Right renal cortex interstitium (tissue), 3 donors: Measurements from ENCODE around the gene ADGRE3. TPM values are rescaled to one million over a fixed set of nuclear protein-coding genes. Genes with fewer than 3 reads are reported as not detected.

Experiments used
- DNase-seq, 3 donors: peaks; one replicate each; pipeline ENCODE4 v3.0.0-alpha.2; 2013; ENCODE audit warnings: low read depth in 3 of 3, low spot score in 2 of 3
- polyA plus RNA-seq, 3 donors: library from polyadenylated mRNA; unstranded; fragments of 120-200 nt; gene quantifications; one replicate each; pipeline ENCODE4 v1.2.1, GENCODE V29; 2013; ENCODE audit not compliant: insufficient read length in 3 of 3

ADGRE3 gene, protein sequence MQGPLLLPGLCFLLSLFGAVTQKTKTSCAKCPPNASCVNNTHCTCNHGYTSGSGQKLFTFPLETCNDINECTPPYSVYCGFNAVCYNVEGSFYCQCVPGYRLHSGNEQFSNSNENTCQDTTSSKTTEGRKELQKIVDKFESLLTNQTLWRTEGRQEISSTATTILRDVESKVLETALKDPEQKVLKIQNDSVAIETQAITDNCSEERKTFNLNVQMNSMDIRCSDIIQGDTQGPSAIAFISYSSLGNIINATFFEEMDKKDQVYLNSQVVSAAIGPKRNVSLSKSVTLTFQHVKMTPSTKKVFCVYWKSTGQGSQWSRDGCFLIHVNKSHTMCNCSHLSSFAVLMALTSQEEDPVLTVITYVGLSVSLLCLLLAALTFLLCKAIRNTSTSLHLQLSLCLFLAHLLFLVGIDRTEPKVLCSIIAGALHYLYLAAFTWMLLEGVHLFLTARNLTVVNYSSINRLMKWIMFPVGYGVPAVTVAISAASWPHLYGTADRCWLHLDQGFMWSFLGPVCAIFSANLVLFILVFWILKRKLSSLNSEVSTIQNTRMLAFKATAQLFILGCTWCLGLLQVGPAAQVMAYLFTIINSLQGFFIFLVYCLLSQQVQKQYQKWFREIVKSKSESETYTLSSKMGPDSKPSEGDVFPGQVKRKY
- polyA plus RNA-seq, result under 1 TPM in 2 of 3 donors, not detected in 1; 0.11 to 0.20 TPM

DNA sequence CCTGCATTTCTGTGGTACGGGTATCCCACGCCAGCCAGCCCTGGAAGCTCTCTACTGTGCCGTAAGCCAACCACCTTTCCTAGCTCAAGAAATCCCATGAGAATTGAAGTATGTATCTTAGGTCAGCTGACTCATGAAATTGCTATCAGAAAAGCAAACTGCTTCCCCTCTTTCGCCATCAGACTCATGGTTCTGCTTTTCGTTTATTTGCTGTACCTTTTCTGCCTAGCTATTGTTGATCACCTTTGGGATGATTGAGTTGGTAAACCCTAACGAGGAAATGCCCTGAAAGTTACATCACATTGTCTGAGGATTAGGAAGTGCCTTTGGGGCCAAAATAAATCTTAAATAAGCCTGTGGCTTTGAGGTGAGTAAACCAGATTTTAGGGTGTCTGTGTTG is at the start of gene ADGRE3:
ADGRE3 (minus strand) TSS at position 81 of the 400 bp plus-strand sequence; CDS start at position 7, 74 bp downstream.
- DNase-seq, result no peak

DNA sequence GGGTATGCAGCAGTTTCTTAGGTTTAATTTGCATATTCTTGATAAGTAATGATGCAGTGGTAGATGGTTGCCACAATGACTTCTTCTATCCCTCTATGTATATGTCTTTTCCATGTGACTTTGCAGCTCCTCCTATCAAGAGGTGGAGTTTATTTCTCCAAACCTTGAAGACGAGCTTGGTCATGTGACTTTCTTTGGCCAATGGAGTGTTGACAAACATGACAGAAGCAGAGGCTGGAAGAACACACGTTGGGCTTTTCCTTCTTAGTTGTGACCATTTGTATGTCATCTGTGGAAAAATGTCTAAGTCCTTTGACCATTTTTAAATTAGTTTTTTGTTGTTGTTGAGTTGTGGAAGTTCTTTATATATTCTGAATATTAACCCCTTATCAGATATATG is 47.5 kb upstream of the ADGRE3 start:
- no peak for DNase-seq

DNA sequence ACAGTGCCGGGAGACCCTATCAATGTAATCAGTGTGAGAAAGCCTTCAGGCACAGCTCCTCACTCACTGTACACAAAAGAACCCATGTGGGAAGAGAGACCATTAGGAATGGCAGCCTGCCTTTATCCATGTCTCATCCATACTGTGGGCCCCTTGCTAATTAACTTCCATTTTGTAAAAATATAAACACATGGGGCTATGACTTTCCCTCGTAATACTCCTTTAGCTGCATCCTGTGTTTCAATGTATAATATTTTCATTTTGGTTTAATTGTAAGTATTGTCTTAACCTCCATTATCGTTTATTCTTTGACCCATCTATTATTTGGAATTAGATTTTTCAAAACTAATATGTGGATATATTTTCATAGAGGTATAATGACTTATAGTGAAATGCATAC is 44.5 kb upstream of the ADGRE3 start:
- no peak for DNase-seq

DNA sequence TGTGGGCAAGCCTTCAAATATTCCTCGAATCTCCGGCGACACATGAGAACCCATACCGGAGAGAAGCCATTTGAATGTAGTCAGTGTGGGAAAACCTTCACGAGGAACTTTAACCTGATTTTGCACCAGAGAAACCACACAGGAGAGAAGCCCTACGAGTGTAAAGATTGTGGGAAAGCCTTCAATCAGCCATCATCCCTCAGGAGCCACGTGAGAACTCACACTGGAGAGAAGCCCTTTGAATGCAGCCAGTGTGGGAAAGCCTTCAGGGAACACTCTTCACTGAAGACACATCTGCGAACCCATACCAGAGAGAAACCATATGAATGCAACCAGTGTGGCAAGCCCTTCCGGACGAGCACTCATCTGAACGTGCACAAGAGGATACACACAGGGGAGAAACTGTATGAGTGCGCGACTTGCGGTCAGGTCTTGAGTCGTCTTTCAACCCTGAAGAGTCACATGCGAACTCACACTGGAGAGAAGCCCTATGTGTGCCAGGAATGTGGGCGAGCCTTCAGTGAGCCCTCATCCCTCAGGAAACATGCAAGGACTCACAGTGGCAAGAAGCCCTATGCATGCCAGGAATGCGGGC is 44.0 kb upstream of the ADGRE3 start:
- no peak for DNase-seq

DNA sequence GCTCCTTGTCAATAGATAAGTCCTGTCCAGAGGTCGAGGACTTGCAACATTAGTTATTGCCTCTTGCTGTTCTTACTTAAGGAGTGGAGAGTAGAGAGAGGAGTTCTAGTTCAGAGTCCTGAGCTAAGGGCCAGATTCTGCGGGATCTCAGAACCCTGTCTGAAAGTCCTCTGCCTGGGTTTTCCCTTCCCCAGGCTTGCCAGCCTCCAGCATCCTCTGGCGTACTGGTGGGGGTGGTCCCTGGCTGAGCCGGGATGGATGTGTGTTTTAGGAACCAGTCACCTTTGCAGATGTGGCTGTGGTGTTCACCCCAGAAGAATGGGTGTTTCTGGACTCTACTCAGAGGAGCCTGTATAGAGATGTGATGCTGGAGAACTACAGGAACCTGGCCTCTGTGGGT is 41.2 kb upstream of the ADGRE3 start:
- no peak for DNase-seq

DNA sequence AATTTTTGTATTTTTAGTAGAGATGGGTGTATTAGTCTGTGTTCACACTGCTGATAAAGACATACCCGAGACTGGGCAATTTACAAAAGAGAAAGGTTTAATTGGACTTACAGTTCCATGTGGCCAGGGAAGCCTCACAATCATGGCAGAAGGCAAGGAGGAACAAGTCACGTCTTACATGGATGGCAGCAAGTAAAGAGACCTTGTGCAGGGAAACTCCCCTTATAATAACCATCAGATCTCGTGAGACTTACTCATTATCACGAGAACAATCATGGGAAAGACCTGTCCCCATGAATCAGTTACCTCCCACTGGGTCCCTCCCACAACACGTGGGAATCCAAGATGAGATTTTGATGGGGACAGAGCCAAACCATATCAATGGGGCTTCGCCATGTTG is 29.8 kb upstream of the ADGRE3 start:
- DNase-seq, result no peak

DNA sequence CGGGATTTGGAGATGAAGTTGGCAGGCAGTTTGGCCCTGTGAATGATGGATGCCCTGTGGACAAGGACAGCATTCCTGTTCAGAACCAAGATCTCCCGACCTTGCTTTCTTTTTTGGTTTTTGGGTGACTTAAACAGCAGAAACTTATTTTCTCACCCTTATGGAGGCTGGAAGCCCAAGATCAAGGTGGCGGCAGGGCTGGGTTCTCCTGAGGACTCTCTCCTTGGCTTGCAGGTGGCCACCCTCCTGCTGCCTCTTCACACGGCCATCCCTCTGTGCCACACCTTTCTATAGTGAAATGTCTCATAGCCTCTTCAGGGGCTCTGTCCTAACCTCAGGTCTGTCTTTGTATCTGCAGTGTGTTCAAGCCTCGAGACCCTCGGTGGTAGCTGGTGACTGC is 29.2 kb upstream of the ADGRE3 start:
- DNase-seq, result no peak

DNA sequence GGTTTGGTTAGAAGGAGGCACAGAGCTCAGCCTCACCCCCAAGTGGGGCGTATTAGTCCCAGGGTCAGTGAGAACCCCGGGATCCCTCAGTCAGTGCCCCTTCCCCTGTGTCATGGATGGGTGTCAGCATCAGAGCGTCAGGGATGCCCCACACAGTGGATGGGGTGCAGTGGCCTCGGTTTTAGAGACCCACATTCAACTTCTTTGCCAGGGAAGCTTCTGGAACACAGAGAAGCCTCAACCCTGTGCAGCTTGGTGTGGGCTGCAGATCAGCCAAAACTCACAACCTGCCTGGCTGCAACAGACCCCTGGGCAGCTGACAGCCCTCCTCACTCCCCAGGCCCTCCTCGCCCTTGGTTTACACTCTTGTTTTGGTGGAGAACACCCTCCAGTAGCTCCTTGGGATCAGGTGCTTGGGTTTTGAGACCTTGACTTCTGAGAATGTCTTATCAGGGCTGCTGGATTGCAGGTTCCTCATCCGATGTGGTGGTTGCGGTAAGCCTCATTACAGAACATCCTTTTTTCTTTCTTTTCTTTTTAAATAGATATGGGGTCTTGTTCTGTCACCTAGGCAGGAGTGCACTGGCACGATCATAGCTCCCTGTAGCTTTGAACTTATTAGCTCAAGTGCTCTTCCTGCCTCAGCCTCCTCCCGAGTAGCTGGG is 26.2 kb upstream of the ADGRE3 start:
- no peak for DNase-seq

DNA sequence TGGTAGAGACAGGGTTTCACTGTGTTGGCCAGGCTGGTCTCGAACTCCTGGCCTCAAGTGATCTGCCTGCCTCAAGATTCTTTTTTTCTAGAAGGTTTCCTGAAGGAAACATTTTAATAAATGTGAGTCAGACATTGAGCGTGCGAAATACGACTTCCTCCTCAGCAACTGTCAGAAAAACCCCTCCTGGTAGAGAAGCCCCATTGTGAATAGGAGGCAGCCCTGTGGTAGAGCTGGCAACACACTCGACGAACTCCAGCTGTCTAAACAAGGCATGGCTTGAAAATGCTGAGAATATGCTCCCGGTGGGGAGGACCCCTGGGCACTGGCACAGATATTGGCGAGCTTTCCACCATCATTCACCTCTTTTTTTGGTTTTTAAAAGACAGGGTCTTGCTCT is 25.0 kb upstream of the ADGRE3 start:
- no peak for DNase-seq

DNA sequence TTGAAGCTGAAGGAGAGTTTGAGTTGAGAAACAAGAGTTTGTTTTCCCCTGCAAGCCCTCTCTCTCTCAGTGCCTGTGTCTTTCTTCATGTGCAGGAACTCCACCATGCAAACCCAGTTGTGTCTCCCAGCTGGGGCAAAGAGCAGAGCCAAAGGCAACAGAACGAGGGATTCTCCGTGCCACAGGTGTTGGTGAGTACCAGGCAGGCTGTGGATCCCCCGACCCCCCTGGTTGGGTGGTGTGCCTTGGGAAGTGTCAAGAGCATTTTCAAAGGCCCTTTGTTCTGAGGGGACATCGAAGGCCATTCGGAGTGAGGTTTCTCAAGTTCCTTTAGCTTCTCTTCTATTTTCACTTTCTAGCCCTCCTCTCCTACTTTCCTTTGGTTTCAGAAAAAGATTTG is 20.8 kb upstream of the ADGRE3 start:
- DNase-seq, result no peak

DNA sequence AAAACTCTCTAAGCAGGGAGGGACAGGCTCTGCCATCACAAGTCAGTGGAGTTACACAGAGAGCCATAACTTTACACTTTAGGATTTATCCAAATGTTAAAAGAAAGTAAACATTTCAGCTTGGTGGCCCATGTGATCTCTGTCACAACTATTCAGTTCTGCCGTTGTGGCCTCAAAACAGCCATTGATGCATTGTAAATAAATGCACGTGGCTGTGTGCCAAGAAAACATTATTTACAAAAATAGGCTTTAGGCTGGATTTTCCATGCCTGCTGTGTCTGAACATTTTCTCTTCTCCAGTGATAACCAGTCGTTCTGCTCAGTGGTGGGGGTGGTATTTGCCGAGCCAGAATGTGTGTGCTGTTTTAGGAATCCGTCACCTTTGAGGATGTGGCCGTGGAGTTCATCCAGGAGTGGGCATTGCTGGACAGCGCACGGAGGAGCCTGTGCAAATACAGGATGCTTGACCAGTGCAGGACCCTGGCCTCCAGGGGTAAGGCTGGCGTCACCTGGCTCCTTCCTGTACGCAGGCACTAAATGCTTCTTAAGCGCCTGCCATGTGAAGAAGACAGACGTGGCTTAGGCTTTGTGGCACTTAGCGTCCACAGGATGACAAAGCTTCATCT is 20.1 kb upstream of the ADGRE3 start:
- no peak for DNase-seq

DNA sequence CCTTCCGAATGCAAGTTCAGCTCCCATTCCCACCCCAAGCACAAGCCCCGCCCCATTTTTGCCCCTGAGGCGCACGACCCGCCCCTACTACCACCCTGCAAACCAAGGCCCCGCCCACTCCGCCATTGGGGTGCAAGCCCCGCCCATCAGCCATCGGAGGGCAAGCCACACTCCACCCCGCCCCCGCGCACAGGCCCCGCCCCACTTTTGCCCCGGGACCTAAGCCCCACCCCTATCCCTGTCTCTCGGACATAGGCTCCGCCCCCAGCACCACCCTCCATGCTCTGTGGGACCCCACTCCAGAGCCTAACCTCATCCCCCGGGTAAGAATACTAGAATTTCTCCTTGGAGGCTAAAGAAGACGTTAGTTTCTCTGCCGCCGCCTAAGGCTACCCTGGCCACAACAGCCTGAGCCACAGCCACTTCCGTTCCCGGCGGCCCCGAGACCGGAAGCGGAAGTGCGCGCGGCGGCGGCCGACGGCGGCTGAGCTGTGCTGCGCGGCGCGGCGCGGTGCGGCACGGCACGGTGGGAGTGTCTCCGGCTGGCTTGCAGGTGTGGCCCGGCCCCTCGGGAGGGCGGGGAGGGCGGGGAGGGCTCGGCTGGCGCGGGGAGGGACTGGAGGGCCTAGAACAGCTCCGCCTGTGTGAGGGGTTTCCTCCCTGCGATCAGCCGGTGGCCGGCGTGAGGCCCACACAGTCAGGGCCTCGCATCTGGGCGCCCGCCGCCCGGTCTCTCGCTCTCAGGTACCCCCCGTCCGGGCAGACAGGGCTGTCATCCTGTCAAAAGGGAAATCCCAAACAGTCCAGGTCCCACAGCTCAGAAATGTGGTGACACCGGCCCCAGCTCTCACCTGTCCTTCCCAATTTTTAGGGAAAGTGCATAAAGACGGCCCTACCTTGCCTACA is 15.2 kb upstream of the ADGRE3 start, which contains the start of gene ZNF333:
ZNF333 (plus strand) TSS at position 451 of the 906 bp plus-strand sequence. CDS start 3,444 bp downstream, outside the sequence.
- peak; percentile 78 to 83 (median 80) for DNase-seq

DNA sequence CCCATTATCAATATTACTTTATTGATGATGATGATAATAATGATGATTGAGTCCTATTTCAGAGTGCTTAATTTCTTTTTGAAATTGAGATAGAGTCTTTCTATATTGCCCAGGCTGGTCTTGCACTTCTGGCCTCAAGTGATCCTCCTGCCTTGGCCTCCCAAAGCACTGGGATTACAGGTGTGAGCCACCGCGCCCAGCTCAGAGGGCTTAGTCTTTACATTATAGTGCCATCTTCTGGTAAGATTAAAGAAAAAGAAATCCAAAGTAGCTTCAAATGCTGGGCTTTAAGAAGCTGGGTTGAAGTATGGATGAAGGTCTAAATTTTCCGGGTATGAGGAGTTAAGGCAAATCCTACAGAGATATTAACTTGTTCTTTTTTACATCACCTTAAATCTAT is 11.8 kb upstream of the ADGRE3 start:
- DNase-seq, result no peak

DNA sequence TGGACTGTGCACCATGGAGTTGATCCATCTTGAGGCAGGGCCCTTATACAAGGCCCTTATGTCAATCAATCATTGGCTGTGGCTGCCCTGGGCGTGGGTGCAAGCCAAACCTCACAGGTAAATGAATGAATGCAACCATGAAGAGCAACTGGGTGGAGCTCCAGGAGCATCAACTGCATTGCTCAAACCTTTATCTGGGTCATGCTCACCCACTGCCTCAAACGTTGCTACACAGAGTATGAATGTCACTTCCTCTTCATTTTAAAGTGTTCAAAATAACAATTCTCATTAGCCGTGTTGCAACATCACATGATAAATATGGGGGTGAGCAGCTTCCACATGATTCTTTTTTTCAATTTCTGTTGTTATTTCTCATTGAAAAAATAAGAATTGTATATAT is 8.8 kb upstream of the ADGRE3 start:
- DNase-seq, result no peak

DNA sequence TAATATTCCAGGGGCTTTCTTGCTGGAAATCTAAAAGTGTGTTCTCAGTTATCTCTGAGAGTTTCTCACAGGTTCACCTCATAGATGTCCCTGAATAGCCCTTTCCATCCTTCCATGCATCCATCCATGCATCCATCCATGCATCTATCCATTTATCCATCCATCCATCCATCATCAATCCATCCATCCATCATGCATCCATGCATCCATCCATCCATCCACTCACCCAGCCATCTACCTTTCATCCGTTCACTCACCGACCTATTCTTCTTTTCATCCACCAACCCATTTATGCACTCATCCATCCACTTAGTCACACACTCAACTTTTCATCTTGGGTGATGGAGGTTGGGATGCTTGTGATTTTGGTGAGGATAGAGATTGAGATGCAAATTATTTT is 7.4 kb upstream of the ADGRE3 start:
- no peak for DNase-seq

DNA sequence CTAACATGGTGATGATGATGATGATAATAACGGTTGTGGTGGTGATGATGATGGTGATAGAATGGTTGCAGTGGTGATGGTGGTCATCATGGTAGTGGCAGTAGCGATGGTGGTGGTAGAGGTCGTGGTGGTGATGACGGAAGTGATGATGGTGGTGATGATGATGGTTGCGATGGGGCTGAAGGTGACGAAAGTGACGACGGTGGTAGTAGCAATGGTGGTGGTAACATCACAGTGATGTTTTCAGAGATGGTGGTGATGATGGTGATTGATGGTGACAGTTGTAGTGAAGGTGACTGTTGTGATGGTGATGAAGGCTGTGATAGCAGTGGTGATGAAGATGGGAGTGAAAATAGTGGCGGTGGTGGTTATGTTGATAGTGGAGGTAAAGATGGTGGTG is 3.6 kb upstream of the ADGRE3 start:
- DNase-seq, result no peak

DNA sequence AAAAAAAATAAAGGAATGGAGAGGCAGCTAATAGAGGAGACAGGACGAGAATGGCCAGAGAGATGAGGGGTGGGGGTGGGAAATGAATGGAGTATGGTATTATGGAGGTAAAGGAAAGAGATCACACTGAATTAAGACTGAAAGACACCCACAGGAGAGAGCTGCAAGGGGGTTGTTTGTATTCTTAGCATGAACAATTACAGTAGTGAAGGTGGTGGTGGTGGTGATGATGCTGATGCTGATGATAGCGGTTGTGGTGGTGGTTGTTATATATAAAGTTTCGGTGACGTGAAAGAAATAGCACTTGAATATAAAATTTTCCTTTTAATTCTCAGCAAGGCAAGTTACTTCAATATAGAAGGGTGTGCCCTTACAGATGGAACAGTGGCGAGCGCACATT is 2.8 kb upstream of the ADGRE3 start:
- no peak for DNase-seq

DNA sequence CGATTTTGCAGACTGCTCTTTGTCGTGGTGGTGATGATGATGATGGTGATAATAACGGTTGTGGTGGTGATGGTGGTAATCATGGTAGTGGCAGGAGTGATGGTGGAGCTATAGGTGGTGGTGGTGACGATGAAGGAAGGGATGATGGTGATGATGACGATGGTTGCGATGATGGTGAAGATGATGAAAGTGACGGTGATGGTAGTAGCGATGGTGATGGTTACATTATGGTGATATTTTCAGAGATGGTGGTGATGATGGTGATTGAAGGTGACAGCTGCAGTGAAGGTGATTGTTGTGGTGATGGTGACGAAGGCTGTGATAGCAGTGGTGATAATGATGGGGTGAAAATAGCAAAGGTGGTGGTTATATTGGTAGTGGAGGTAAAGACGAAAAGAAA is 2.1 kb upstream of the ADGRE3 start:
- DNase-seq, result no peak

DNA sequence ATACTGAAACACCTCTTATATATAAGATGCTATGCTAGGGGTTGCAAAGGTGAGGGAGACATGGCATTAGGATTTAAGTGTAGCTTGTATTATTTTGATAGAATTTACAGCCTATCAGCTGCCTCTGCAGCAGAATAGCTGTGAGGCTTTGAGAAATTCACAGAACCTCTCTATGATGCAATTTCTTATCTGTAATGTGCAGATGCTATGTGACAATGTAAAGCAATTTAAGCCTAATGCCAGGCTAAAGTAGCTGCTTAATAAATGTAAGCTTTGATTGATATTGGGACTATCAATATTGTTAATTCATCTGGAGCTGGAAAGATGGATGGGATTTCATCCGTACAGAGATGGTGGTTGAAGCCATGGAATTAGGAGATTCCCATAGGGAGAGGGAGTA is 1.6 kb downstream of the ADGRE3 start:
- no peak for DNase-seq
